SK-N-SH (cell line): ENCODE results near the gene ARF4. TPM values are rescaled to one million over a fixed set of nuclear protein-coding genes. Genes with fewer than 3 reads are reported as not detected.

Source experiments
- CTCF ChIA-PET: fragments of 300-600, 350-600 bp; formaldehyde crosslinking; extraction: SDS; loops from one replicate; lab custom pipeline; 2021; lab: Yijun Ruan, JAX
- POLR2A ChIA-PET: fragments of 350-600 bp; sonication (Branson Sonifier 250); formaldehyde crosslinking; extraction: SDS; loops from one replicate; lab custom pipeline; 2020; ENCODE audit warnings: antibody characterized with exemption, inconsistent platforms; lab: Yijun Ruan, JAX
- DNase-seq: peaks from one replicate; pipeline ENCODE4 v3.0.0; 2012
- H2AFZ ChIP-seq: fragments of 200-600 bp; sonication (generic); 2 replicates; pipeline ENCODE4 v1.8.1; 2016; ENCODE audit warnings: antibody characterized with exemption, mild to moderate bottlenecking, low read depth
- H3F3A ChIP-seq: fragments of 200-600 bp; sonication (generic); replicated peaks from 2 replicates; pipeline ENCODE3; 2016; ENCODE audit warnings: antibody characterized with exemption, mild to moderate bottlenecking; ENCODE audit not compliant: insufficient read depth
- H3K27ac ChIP-seq, 2 experiments: fragments of 200-500 bp in 1 of 2; fragments of 200-600 bp in 1 of 2; sonication (Bioruptor generic) in 1 of 2; sonication (generic), shearing (Covaris generic) in 1 of 2; 2 replicates each; pipeline versions ENCODE4 v1.5.1 to v1.6.1; 2014 to 2016; ENCODE audit warnings: low read depth in 2 of 2, inconsistent platforms in 1 of 2, low read length in 1 of 2, mild to moderate bottlenecking in 1 of 2, mixed read lengths in 1 of 2
- H3K27me3 ChIP-seq: fragments of 200-600 bp; sonication (generic), shearing (Covaris generic); 2 replicates; pipeline ENCODE4 v1.6.1; 2016; ENCODE audit warnings: mixed run types; ENCODE audit not compliant: insufficient read depth
- H3K36me3 ChIP-seq, 2 experiments: fragments of 200-500 bp in 1 of 2; fragments of 200-600 bp in 1 of 2; sonication (Bioruptor generic) in 1 of 2; sonication (generic) in 1 of 2; replicated peaks in 1 of 2; 2 replicates each; pipeline versions ENCODE3 to v1.5.1; 2014 to 2016; ENCODE audit warnings: low read length in 1 of 2, mild to moderate bottlenecking in 1 of 2; ENCODE audit not compliant: insufficient read depth in 2 of 2, control insufficient read depth in 1 of 2
- H3K4me1 ChIP-seq, 2 experiments: fragments of 200-500 bp in 1 of 2; fragments of 200-600 bp in 1 of 2; sonication (Bioruptor generic) in 1 of 2; sonication (generic), shearing (Covaris generic) in 1 of 2; 2 replicates each; pipeline versions ENCODE4 v1.5.1 to v1.6.1; 2014 to 2016; ENCODE audit warnings: low read depth in 1 of 2, low read length in 1 of 2, mixed run types in 1 of 2; ENCODE audit not compliant: insufficient read depth in 2 of 2, control insufficient read depth in 1 of 2
- H3K4me2 ChIP-seq: fragments of 200-600 bp; sonication (generic), shearing (Covaris generic); 2 replicates; pipeline ENCODE4 v1.6.1; 2017; ENCODE audit warnings: mixed run types
- H3K4me3 ChIP-seq, 2 experiments: fragments of 200-500 bp in 1 of 2; fragments of 200-600 bp in 1 of 2; sonication (Bioruptor generic) in 1 of 2; sonication (generic), shearing (Covaris generic) in 1 of 2; 2 replicates each; pipeline versions ENCODE4 v1.5.1 to v1.8.1; 2014 to 2016; ENCODE audit warnings: low read depth in 2 of 2, inconsistent platforms in 1 of 2, low read length in 1 of 2, mild to moderate bottlenecking in 1 of 2, mixed read lengths in 1 of 2, moderate library complexity in 1 of 2
- H3K79me2 ChIP-seq: fragments of 200-600 bp; sonication (generic); 2 replicates; pipeline ENCODE4 v1.8.1; 2017; ENCODE audit warnings: mild to moderate bottlenecking; ENCODE audit not compliant: insufficient read depth
- H3K9ac ChIP-seq: fragments of 200-600 bp; sonication (generic); 2 replicates; pipeline ENCODE4 v1.6.1; 2017; ENCODE audit warnings: mixed run types
- H3K9me2 ChIP-seq: fragments of 200-600 bp; sonication (generic); 2 replicates; pipeline ENCODE4 v1.6.1; 2017; ENCODE audit warnings: mixed run types
- H3K9me3 ChIP-seq: fragments of 200-600 bp; sonication (generic); 2 replicates; pipeline ENCODE4 v1.6.1; 2017; ENCODE audit warnings: mixed run types, mild to moderate bottlenecking, moderate library complexity
- H4K20me1 ChIP-seq: fragments of 200-600 bp; sonication (generic); 2 replicates; pipeline ENCODE4 v1.6.1; 2017; ENCODE audit warnings: mild to moderate bottlenecking, mixed run types; ENCODE audit not compliant: insufficient read depth
- CHD2 ChIP-seq: fragments of 150-350 bp; IDR thresholded peaks from 2 replicates; pipeline ENCODE4 v1.6.1; 2018; ENCODE audit warnings: low read length; ENCODE audit not compliant: partially characterized antibody
- ELF1 ChIP-seq: IDR thresholded peaks from 2 replicates; pipeline ENCODE4 v1.4.0; 2012
- FOSL2 ChIP-seq: IDR thresholded peaks from 2 replicates; pipeline ENCODE4 v1.4.0; 2012; ENCODE audit warnings: low read depth, mild to moderate bottlenecking, moderate library complexity, borderline replicate concordance
- GABPA ChIP-seq: IDR thresholded peaks from 2 replicates; pipeline ENCODE4 v1.4.0; 2012; ENCODE audit warnings: low read depth, mild to moderate bottlenecking
- NRF1 ChIP-seq: IDR thresholded peaks from 2 replicates; pipeline ENCODE4 v1.6.1; 2012; ENCODE audit warnings: low read depth, mild to moderate bottlenecking, low read length
- POLR2AphosphoS5 ChIP-seq: IDR thresholded peaks from 2 replicates; pipeline ENCODE4 v1.6.1; 2012; ENCODE audit warnings: low read depth, low read length
- RAD21 ChIP-seq: IDR thresholded peaks from 2 replicates; pipeline ENCODE4 v1.6.1; 2012; ENCODE audit warnings: mild to moderate bottlenecking, low read length
- RFX5 ChIP-seq: IDR thresholded peaks from 2 replicates; pipeline ENCODE4 v1.6.1; 2012; ENCODE audit warnings: mild to moderate bottlenecking, improper control_type of control experiment, low read length
- SIN3A ChIP-seq: IDR thresholded peaks from 2 replicates; pipeline ENCODE4 v1.6.1; 2012; ENCODE audit warnings: low read depth, mild to moderate bottlenecking, low read length, moderate library complexity, borderline replicate concordance
- TAF1 ChIP-seq: IDR thresholded peaks from 2 replicates; pipeline ENCODE4 v1.6.1; 2012; ENCODE audit warnings: low read depth, mild to moderate bottlenecking, low read length, moderate library complexity, borderline replicate concordance
- YY1 ChIP-seq: IDR thresholded peaks from 2 replicates; pipeline ENCODE4 v1.4.0; 2012; ENCODE audit warnings: low read depth, mild to moderate bottlenecking
- WGBS: methylation state at CpG from one replicate; pipeline ENCODE4 v1.1.6; 2017; ENCODE audit warnings: low lambda C conversion rate; 5-methylcytosine and 5-hydroxymethylcytosine counted together
- polyA plus RNA-seq, 3 experiments: library from polyadenylated mRNA; depleted of rRNA; stranded (reverse); fragments of >200 nt; gene quantifications; 2 replicates each; pipeline ENCODE4 v1.2.3, GENCODE V29; 2012
- TF ChIP-seq, protein P1 (sequence below): IDR thresholded peaks from 2 replicates; pipeline ENCODE4 v1.6.1; 2012; ENCODE audit warnings: mild to moderate bottlenecking, low read depth, low read length, moderate library complexity
- TF ChIP-seq, protein P2 (sequence below): IDR thresholded peaks from 2 replicates; pipeline ENCODE4 v1.4.0; 2012; ENCODE audit warnings: low read depth, borderline replicate concordance
- TF ChIP-seq, protein P3 (sequence below): IDR thresholded peaks from 2 replicates; pipeline ENCODE4 v1.4.0; 2012; ENCODE audit warnings: low read depth, borderline replicate concordance
- TF ChIP-seq, protein P4 (sequence below): IDR thresholded peaks from 2 replicates; pipeline ENCODE4 v1.4.0; 2012; ENCODE audit warnings: low read depth

Gene ARF4
- 150 and 208 TPM in 2 replicates for polyA plus RNA-seq (2012; rRNA removed)
- polyA plus RNA-seq (2012; cell fraction: cytosol; rRNA removed): 245 and 312 TPM in 2 replicates
- polyA plus RNA-seq (2012; cell fraction: nucleus; rRNA removed): 54.1 and 132 TPM in 2 replicates

DNA sequence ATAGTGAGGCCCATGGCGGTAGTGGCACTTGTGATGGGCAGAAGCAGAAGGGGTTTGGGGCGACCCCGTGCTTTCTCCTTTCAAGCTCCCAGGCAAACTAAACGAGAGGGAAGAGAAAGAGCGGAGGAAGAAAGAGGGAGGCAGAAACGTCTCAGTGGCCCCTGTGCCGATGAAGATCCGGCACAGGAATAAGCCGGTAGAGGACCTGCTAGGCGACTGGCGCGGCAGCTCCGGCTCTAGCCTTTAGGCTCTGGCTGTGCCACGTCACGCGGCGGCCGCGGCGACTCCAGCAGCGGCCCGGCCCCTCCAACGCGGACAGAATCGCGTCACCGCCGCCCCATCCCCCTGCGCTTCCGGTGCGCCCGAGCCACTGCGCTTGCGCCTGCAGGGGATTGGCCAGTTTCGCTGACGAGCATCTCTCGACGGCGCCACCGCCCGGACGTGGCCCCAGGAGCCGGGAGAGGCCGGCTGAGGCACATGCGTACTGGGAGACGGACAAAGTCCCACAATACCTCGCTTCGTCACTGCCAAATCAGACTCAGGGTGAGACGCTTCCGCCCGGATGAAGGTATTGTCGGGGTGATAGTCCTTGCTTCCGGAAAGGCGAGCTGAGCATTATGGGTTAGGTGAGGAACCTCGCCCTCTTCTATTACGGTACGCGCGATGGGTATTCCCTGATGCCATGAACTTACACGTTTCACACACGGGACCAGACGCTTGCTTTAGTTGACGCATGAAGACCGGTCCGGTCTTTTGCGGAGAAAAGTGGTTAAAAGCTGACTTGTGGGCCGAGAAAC is at the start of gene ARF4:
TSS of gene ARF4 (minus strand) at position 218 of the 797 bp plus-strand sequence. CDS start at position 14, 204 bp downstream.
- peaks cover 12 to 34% of the 10 kb centered on the region in 2 experiments for H3K36me3 ChIP-seq
- peak within 1 kb of the TSS; percentile 96 to 100 for H3K27ac ChIP-seq
- peaks cover 28% of the 10 kb centered on the region for H3F3A ChIP-seq
- no peaks in the 10 kb centered on the region for H3K9me3 ChIP-seq
- H3K4me2 ChIP-seq: peak within 1 kb of the TSS; percentile 94
- peaks cover 41% of the 10 kb centered on the region for H4K20me1 ChIP-seq
- peak within 1 kb of the TSS; percentile 64 for H2AFZ ChIP-seq
- WGBS: 2% methylated on average over 27 of the region's 67 CpGs
- peaks cover 66% of the 10 kb centered on the region for H3K79me2 ChIP-seq
- H3K4me1 ChIP-seq: peaks cover 3 to 13% of the 10 kb centered on the region in 2 experiments; a peak in 3 of 4 replicates
- H3K9me2 ChIP-seq: no peaks in the 10 kb centered on the region
- H3K27me3 ChIP-seq: no peaks in the 10 kb centered on the region
- peak; percentile 97 for DNase-seq
- POLR2A ChIA-PET: interaction anchor here (0.5 to 3.5 kb wide), 5 partner anchors 15 to 159 kb away, joined by 3 to 19 read pairs (median 4); partner anchors contain the start of genes PDE12 and SLMAP
- H3K4me3 ChIP-seq: peak within 1 kb of the TSS; percentile 91
- TF ChIP-seq NRF1 (peak; percentile 95), FOSL2 (no peak; the same call in 1 of the 2 replicates), SIN3A (0 out of 2 replicates have a peak, but pooled peaks have one; percentile 51), POLR2AphosphoS5 (peak; percentile 99), RAD21 (no peak), ELF1 (peak; percentile 99), RFX5 (0 out of 2 replicates have a peak, but pooled peaks have one; percentile 47), TAF1 (peak; percentile 95), GABPA (peak; percentile 86), CHD2 (peak; percentile 97), YY1 (0 out of 2 replicates have a peak, but pooled peaks have one; percentile 60)
- TF ChIP-seq, protein P1, sequence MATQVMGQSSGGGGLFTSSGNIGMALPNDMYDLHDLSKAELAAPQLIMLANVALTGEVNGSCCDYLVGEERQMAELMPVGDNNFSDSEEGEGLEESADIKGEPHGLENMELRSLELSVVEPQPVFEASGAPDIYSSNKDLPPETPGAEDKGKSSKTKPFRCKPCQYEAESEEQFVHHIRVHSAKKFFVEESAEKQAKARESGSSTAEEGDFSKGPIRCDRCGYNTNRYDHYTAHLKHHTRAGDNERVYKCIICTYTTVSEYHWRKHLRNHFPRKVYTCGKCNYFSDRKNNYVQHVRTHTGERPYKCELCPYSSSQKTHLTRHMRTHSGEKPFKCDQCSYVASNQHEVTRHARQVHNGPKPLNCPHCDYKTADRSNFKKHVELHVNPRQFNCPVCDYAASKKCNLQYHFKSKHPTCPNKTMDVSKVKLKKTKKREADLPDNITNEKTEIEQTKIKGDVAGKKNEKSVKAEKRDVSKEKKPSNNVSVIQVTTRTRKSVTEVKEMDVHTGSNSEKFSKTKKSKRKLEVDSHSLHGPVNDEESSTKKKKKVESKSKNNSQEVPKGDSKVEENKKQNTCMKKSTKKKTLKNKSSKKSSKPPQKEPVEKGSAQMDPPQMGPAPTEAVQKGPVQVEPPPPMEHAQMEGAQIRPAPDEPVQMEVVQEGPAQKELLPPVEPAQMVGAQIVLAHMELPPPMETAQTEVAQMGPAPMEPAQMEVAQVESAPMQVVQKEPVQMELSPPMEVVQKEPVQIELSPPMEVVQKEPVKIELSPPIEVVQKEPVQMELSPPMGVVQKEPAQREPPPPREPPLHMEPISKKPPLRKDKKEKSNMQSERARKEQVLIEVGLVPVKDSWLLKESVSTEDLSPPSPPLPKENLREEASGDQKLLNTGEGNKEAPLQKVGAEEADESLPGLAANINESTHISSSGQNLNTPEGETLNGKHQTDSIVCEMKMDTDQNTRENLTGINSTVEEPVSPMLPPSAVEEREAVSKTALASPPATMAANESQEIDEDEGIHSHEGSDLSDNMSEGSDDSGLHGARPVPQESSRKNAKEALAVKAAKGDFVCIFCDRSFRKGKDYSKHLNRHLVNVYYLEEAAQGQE: peak; percentile 30; the same call in 1 of the 2 replicates
- TF ChIP-seq, protein P2, sequence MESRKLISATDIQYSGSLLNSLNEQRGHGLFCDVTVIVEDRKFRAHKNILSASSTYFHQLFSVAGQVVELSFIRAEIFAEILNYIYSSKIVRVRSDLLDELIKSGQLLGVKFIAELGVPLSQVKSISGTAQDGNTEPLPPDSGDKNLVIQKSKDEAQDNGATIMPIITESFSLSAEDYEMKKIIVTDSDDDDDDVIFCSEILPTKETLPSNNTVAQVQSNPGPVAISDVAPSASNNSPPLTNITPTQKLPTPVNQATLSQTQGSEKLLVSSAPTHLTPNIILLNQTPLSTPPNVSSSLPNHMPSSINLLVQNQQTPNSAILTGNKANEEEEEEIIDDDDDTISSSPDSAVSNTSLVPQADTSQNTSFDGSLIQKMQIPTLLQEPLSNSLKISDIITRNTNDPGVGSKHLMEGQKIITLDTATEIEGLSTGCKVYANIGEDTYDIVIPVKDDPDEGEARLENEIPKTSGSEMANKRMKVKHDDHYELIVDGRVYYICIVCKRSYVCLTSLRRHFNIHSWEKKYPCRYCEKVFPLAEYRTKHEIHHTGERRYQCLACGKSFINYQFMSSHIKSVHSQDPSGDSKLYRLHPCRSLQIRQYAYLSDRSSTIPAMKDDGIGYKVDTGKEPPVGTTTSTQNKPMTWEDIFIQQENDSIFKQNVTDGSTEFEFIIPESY: no peak
- TF ChIP-seq, protein P3, sequence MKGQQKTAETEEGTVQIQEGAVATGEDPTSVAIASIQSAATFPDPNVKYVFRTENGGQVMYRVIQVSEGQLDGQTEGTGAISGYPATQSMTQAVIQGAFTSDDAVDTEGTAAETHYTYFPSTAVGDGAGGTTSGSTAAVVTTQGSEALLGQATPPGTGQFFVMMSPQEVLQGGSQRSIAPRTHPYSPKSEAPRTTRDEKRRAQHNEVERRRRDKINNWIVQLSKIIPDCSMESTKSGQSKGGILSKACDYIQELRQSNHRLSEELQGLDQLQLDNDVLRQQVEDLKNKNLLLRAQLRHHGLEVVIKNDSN: 0 out of 2 replicates have a peak, but pooled peaks have one; percentile 13
- TF ChIP-seq, protein P4, sequence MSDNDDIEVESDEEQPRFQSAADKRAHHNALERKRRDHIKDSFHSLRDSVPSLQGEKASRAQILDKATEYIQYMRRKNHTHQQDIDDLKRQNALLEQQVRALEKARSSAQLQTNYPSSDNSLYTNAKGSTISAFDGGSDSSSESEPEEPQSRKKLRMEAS: peak; percentile 74
- TF ChIP-seq, all 33 proteins: peak for 12
- H3K9ac ChIP-seq: peak within 1 kb of the TSS; percentile 99
- CTCF ChIA-PET: interaction anchor here (1.0 to 1.2 kb wide), 3 partner anchors 41 to 373 kb away, joined by 3 to 5 read pairs (median 5); partner anchors contain the start of gene PDE12
